Ammon's horn (tissue), 1 donor: ENCODE measurements around the gene IMPDH1.

Experiments
- DNase-seq: peaks from one replicate; pipeline ENCODE4 v3.0.0-alpha.2; 2016; ENCODE audit warnings: low spot score

IMPDH1 gene

DNA sequence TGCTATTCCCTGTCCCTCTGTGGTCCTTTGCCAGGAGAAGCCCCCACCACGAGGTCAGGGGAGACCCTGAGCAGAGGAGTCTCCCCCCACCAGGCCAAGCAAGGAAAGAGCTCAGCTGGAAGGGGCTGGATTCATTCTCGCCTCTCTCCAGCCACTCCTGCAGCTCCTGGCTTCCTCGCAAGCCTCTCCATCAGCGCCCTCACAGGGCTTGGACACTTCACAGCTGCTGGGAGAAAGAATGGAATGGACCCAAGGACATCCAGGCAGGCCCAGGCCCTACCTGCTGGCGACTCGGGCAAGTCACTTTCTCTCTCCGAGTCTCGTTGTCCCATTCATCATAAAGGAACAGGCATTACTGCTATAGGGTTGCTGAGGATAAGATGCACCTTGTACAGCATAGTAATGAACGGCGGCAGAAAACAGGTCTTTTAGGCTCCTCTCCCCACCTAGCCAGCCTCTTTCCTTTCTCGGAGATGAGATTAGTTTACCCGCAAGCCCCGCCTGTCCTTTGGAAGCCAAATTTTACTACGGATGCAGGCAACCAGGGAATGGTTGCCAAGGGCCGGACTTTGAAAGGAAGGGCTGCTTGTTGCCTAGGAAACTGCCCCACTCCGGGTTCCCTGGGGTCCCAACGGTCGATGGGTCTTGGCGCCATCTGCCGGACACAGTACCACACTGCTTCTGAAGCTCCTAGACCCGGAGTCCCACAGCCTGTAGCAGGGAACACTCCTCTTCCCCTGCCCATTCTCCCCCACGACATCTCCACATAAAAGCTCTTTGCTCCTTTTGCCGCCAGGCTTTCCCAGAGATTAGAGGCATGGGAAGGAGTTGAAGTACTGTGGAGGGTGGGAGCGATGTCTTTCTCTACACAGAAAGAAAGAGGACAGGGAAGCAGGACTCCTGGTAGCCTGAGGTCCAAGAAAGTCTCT lies 22.3 kb downstream of the IMPDH1 start:
- peak; percentile 90 for DNase-seq

DNA sequence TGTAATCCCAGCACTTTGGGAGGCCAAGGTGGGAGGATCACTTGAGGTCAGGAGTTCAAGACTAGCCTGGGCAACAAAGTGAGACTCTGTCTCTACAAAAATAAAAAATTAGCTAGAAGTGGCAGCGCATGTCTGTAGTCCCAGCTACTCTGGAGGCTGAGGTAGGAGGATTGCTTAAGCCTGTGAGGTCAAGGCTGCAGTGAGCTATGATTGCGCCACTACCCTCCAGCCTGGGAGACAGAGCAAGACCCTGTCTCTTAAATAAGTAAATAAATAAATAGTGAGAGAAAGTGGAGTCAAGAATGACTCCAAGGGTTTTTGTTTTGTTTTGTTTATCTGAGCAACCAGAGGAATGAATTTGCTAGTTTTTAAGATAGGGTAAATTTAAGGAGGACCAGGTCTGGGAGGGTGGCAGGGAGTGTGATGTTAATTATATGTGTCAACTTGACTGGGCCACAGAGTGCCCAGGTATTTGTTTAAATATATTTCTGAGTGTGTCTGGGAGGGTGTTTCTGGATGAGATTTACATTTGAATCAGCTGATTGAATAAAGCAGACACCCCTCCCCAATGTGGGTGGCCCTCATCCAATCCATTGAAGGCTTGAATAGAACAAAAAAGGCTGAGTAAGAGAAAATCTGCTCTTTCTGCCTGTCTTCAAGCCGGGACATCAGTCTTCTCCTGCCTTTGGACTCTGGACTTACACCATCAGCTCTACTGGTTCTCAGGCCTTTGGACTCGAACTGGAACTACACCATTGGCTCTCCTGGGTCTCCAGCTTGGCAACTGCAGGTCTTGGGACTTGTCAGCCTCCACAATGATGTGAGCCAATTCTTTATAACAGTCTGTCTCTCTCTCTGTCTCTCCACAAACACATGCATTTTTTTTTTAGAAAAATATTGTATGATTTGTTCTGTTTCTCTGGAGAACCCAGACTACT lies 23.5 kb downstream of the IMPDH1 start:
- no peak for DNase-seq

DNA sequence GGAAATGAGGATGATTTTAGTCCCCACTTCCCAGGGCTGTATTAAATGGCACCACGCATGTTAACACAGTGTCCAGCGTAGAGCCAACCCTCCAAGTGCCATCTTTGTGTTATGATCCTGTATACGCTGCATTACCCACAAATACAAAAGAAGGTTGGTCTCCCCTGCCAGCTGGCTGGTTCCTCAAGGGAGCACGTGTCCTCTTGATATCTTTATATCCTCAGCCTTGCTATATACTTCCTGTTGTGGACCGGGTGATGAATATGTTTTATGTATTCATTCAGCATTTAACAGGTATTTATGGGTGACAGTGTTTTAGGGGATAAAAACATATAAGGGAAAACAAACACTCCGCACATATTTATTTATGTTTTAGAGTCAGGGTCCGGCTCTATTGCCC lies 25.1 kb downstream of the IMPDH1 start:
- no peak for DNase-seq

DNA sequence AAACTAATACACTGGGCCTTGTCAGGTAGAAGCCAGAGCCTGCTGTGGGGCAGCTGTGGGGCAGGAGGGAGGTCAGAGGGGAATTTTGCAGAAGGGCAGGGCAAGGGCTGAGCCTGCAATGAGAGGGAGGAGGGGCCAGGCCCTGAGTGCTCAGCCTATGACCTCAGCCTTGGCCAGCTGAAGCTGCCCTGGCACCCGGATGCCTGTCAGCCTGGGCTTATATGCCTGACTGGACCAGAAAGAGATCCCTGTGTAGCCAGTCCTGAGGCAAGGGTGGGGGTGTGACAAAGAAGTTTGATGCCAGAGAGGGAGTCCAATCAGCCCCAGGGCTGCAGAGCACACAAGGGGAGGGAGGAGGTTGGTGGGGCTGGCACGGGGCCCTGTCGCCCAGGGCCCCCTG lies 26.0 kb downstream of the IMPDH1 start:
- DNase-seq = no peak

DNA sequence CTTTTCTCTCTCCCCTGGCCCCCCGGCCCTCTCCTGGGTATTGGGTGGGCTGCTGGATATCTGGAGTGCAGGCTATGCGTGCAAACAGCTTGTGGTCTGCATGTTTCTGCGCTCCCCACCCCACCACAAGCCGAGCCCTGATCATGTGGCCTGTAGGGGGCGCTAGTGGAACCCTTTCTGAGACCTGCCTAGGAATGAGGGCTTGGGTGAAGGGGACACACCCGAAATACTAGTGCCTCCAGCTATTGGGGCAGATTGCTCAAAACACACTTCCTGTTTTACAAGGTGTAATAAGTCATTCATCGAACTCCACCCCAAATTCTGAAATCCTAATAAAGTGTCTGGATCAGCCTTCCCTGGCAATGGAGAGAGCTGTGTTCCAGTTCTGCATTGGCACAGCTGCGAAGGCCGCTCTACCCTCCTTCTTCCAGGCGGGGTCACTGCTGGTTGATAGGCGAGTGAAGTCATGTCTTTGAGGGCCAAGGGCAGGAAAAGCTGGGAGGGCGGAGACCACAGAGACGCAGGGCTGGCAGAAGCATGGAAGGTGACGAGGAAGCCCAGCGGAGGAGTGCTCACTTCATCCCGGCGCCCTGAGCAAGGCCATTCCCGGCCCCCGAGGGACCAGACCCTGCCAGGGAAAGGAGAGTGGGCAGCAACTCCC lies 28.5 kb downstream of the IMPDH1 start:
- no peak for DNase-seq

DNA sequence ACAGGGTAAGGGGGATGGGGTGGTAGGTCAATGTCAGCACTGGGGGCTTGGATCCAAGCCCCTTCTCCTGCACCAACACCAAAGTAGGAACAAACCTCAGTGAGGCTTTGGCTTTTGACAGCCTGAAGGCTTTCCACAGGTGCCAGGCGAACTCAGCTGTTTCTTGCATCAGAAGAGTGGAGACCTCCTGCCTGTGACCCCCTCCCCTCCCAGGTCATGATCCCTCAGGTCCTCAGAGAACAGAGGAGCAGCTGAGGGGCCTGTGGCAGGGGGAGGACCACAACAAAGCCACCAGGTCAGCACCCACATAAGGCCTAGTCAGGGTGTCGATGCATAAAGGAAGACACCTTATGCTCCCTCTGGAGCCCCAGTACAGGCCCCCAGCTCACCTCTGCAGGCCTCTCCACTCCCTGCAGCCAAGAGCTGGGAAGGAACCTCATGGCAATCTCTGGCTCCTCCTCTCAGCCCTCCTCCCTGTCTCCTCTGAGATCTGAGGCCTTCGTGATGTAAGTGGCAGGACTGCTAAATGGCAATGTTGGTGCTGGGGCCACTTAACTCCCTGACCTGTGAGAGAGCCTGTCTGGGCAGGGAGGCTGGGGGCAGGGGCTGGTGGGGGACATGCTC lies 29.2 kb downstream of the IMPDH1 start:
- DNase-seq = no peak

DNA sequence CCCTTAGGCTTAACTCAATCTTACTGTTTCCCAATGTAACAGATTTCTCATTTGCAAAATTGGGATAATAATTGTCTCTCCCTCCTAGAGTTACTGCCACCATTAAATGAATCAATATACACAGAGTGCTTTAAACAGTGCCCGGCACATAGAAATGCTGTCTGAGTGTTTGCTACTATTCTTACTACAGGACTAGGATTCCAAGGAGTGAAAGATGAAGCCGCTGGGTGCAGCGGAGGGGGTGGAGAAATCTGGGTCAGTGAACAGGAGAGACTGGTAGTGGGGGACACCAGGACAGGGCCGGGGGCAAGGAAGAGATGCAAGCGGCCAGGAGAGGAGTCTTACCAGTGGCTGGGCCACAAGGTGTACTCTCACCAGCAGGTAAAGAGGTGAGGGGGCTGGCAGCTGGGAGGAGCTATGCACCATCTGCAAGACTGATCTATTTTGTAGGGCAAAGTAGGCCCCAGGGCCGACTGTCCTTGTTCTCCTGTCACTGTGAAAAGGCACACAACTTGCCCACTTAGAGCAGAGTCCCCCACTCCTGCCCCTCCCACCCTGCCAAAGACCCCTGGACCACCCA lies 29.8 kb downstream of the IMPDH1 start:
- DNase-seq = no peak

DNA sequence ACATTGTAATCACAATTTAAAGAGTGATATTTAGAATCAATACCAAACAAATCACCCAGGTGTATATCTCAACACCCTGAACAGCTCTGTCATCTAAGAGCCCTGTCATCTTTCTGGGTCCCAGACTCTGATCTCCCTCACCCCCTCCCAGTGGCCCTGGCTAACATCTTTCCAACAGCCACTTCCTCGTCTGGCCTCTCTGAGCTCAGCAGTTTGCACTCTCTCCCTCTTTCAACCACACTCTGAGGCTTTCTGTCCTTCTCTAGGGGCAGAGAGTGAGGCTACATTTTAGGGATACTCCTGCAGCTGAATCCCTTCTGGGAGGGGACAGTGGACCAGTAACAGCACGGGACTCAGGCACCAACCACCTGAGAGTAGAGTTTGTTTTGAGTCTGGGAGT lies 31.1 kb downstream of the IMPDH1 start:
- no peak for DNase-seq

DNA sequence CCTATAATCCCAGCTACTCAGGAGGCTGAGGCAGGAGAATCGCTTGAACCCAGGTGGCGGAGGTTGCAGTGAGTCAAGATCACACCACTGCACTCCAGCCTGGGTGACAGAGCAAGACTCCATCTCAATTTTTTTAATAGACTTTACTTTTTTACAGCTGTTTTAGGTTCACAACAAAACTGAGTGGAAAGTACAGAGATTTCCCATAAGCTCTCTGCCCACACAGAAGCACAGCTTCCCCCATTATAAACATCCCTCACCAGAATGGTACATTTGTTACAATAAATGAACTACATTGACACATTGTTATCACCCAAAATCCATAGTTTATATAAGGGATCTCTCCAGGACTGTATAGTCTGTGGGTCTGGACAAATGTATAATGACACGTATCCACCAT lies 33.7 kb downstream of the IMPDH1 start:
- DNase-seq = no peak

DNA sequence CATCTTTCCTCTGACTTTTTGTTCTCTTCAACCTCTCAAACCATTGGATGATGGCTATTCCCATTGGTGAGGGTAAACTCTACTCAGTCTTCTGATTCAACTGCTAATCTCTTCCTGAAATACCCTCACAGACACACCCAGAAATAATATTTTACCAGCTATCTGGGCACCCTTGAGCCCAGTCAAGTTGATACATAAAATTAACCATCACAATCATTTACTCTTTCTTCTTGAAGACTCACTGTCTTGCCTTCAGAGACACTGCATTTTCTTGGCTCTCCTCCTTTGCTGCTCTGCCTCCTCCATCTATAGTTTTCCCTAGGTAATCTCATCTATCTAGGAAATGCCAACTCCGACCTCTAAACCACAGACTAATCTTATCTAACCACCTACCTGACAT lies 35.7 kb downstream of the IMPDH1 start:
- no peak for DNase-seq

DNA sequence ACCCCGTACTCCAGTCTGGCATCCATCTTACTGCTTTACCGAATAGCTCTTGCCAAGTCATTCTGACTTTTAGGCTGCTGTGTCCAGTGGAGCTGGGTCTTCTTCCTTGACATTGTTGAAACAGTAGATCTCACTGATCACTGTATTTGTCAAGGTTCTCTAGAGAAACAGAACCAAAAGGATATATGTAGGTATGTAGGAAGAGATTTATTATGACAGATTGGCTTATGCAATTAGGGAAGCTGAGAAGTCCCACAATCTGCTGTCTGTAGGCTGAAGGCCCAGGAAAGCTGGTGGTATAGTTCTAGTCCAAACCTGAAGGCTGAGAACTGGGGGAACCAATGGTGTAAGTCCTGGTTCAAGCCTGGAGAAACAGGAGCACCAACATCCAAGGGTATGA lies 36.2 kb downstream of the IMPDH1 start:
- no peak for DNase-seq

DNA sequence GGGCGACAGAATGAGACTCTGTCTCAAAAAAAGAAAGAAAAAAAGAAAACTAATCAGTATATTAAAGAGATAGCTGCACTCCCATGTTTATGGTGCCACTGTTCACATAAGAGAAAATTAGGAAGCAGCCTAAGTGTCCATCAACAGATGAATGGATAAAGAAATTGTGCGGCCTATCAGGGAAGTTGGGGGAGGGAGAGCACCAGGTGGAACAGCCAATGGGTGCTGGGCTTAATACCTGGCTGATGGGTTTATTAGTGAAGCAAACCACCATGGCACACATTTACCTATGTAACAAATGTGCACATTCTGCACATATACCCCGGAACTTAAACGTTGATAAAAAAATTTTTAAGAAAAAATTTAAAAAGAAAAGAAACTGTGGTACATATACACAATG lies 39.3 kb downstream of the IMPDH1 start:
- DNase-seq = no peak

DNA sequence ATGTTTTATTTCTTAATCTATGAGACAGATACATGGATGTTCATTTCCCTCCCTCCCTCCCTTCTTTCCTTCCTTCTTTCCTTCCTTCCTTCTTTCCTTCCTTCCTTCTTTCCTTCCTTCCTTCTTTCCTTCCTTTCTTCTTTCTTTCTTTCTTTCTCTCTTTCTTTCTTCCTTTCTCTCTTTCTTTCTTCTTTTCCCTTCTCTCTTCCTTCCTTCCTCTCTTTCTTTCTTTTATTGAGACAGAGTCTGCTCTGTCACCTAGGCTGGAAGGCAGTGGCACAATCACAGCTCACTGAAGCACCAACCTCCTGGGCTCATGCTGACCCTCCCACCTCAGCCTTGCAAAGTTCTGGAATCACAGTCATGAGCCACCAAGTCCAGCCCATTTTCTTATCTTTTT lies 42.8 kb downstream of the IMPDH1 start:
- no peak for DNase-seq

DNA sequence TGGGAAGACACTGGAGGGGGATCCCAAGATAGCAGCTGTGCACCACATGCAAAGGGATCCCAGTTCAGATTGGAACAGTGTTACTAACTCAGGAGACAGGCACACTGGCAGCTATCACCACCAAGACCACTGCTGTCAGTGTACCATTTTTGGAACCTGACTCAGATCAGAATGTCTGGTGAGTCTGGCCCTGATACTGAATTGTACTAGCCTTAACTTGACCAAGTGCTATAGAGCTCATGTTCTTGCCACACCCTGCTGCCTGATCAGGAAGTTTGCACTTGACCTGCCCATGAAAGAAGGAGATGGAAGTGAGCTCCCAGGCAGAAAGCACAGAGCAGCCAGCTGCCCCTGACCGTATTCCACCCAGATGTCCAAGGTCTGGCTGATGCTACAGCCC lies 43.5 kb downstream of the IMPDH1 start:
- no peak for DNase-seq

DNA sequence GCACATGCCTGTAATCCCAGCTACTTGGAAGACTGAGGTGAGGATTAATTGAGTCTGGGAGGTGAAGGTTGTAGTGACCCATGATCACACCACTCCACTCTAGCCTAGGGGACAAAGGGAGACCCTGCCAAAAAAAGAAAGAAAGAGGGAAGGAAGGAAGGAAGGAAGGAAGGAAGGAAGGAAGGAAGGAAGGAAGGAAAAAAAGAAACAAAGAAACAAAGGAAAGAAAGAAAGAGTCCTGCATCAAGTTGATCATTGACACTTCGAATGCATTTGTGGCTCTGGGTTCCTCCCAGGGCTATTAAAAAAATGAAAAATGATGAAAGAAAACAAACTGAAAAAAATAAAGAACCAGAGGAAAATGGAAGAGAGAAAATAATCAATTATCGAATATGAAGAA lies 44.4 kb downstream of the IMPDH1 start:
- DNase-seq = no peak

DNA sequence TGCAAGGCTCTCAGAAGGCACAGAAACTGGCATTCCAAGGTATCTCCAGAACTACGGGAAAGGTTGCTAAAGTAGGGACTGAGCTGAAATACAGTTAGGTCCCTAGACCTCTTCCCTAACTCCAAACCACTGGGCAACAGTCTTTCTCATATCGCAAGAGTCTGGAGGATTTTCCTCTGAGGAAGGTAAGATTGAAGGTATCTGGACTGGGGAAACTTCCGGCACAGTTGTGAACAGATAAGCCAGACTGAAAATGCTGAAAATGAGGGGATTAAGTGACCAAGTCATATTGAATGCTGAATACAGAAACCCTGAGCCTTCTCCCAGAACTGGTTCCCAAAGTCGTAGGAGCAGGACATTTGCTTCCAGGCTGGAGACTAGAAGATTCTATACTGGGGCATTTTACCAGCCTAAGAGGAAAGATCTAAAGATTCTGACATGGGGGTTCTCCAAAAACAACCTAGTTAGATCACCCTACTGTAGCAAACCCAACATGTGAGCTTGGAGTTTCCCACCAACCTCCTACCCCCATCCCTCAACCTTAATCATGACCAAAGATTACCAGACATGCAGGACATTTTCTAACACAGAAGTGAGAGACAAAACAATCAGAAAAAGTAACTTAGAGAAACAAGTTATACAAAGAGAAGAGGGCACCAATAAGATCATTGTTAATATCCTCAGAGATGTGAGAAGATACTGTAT lies 45.5 kb downstream of the IMPDH1 start:
- no peak for DNase-seq

DNA sequence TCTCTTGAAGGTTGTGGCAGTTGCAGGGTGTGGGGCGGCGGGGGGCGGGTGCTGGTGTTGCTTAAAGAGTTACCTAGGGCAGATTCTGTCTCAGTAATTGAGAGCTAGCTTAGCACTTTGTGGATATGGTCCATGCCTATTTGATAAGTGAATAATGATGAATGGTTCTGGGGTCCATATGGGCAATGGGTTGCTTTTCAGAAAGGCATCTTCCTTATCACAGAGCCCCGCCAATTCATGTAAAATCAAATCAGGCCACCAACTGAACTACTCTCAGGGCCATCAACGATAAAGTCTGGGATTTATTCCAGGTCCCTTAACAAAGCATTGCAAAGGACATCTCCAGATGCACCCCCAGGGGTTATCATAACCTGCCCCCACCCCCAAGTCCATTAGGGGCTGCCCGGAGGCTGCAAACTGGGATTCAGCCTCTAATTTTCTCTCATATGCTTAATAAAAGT lies 46.5 kb downstream of the IMPDH1 start:
- DNase-seq = no peak

DNA sequence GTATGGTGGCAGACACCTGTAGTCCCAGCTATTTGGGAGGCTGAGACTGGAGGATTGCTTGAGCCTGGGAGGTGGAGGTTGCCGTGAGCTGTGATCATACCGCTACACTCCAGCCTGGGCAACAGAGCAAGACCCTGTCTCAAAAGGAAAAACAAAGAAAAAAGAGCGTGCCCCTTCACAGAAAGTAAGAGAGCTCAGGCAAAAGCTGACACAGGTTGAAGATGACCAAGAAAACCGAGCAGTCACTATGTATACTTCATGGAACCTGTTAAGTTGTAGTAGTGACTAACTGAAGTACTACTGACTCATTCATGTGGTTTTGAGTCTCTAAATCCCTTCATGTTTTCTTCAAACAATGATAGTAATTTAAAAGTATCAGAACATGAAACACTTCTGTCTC lies 47.1 kb downstream of the IMPDH1 start:
- no peak for DNase-seq

DNA sequence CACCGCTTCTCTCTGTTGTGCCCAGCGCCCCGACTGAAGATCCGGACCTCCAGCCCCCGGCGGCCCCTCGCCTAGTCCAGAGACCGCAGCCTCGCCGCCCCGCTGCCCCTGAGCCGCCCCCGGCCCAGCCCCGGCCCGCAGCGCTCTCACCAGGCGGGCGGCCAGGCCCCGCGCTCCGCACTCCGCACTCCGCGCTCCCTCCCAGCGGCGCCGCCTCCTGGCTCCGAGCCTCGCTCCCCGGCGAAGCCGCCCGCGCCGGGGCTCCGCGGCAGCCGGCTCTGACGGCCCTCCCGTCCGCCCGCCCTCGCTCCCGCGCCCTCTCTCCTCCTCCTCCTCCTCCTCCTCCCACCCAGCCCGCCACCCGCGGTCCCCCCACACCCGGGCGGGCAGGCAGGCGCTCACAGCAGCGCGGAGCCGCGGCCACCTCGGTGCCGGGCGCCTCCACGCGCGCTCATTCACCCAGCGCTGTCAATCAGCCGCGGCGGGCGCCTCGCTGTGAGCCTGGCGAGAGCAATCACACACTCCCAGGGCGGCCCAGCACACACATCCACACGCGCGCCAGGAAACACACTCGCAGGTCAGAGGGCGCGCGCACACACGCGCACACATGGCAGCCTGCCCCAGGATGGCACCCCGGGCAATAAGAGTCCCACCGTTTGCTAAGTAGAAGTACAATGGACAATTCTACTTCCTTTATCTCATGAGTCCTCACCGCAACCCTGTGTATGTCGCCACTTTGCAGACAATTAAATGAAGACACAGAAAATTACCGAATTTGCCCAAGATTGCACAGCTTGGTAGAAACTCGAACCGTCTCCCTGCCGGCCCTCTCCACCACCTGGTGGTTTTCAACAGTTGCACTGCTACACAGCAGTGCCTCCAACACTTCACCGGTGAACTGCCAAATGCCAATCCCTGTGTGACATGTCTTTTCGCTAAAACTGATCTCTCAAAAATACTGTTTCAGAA lies 48.1 kb downstream of the IMPDH1 start, which contains the start of gene PRRT4:
TSS of gene PRRT4 (minus strand) at position 280 of the 969 bp plus-strand sequence.
- DNase-seq = peak; percentile 29

DNA sequence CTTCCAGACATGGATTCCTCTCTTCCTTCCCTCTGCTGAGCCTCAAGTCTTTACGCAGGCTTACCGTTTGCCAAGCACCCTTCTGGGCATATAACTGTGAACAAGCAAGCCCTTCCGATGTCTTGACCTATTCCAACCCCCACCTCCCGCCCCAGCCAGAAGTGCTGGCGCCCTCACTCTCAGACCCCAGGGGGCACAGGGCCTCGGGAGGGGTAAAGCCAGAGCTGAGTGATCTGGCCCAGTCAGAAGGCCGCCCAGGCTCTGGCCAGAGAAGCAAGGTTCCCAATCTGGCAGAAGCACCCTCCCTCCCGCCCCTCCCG lies 49.5 kb downstream of the IMPDH1 start:
- DNase-seq = no peak
